HL-60 (cell line): Measurements from ENCODE around the gene TNFAIP1.

ENCODE experiments used
- CTCF ChIP-seq: IDR thresholded peaks from one replicate; pipeline ENCODE4 v1.5.1; 2011; ENCODE audit warnings: low read length, control low read depth, inconsistent platforms; ENCODE audit not compliant: insufficient read depth
- POLR2AphosphoS5 ChIP-seq: IDR thresholded peaks from 2 replicates; pipeline ENCODE4 v1.6.1; 2012; ENCODE audit warnings: low read depth
- TF ChIP-seq, protein P1 (sequence below): IDR thresholded peaks from 2 replicates; pipeline ENCODE4 v1.6.1; 2012; ENCODE audit warnings: low read depth; ENCODE audit not compliant: insufficient replicate concordance

- TF ChIP-seq CTCF: no peak
- no peak for TF ChIP-seq POLR2AphosphoS5
- TF ChIP-seq, protein P1, sequence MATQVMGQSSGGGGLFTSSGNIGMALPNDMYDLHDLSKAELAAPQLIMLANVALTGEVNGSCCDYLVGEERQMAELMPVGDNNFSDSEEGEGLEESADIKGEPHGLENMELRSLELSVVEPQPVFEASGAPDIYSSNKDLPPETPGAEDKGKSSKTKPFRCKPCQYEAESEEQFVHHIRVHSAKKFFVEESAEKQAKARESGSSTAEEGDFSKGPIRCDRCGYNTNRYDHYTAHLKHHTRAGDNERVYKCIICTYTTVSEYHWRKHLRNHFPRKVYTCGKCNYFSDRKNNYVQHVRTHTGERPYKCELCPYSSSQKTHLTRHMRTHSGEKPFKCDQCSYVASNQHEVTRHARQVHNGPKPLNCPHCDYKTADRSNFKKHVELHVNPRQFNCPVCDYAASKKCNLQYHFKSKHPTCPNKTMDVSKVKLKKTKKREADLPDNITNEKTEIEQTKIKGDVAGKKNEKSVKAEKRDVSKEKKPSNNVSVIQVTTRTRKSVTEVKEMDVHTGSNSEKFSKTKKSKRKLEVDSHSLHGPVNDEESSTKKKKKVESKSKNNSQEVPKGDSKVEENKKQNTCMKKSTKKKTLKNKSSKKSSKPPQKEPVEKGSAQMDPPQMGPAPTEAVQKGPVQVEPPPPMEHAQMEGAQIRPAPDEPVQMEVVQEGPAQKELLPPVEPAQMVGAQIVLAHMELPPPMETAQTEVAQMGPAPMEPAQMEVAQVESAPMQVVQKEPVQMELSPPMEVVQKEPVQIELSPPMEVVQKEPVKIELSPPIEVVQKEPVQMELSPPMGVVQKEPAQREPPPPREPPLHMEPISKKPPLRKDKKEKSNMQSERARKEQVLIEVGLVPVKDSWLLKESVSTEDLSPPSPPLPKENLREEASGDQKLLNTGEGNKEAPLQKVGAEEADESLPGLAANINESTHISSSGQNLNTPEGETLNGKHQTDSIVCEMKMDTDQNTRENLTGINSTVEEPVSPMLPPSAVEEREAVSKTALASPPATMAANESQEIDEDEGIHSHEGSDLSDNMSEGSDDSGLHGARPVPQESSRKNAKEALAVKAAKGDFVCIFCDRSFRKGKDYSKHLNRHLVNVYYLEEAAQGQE: no peak
These were observed 55.0 kb downstream of the TNFAIP1 start for GRCh38 chr17:28390563-28390962.
